ENCODE results near the gene LAMC2. TPM values are rescaled to one million over a fixed set of nuclear protein-coding genes. Genes with fewer than 3 reads are reported as not detected.

The LAMC2 gene
- total and polyA plus RNA-seq, 10 of the 15 experiments (the other 5 are each of a cell fraction or from before 2014, with no cell fraction given), result 0.27 to 1.5 (median 0.92) TPM

DNA sequence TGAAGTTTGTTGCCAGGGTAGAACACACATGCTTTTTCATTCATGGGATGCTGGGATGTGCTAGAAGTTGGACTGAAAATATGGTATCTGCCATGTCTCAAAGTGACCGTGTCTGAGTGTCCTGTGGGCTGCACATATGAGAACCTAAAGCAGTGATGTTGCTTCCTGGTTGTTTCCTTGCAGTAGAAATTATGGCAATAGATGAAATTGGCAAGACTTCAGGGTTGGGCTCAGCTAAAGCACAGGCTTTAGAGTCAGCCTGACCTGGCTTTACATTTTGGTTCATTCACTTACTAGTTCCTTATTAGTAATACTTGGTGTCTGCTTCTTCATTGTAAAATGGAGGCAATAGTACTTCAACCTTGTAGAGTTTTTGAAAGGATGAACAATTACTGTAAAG, 2.2 kb downstream of the LAMC2 start:
- intact Hi-C loops (cut with micrococcal nuclease; ENCODE audit: unreplicated experiment) (no loop called here), in situ Hi-C loops (cut with MboI) (no loop called here)
- Histone ChIP-seq H3K9me3 (replicated peaks; ENCODE audit: control insufficient read depth, insufficient read depth, low read length) (no peaks in the 10 kb centered on the region; the same call in 2 of the 3 replicates), H4K20me1 (ENCODE audit: control insufficient read depth, insufficient read depth) (no peaks in the 10 kb centered on the region), H3K27me3 (replicated peaks in 1 of 2; ENCODE audit: control insufficient read depth in 2 of 2, insufficient read depth in 2 of 2, low read length in 1 of 2) (no peaks in the 10 kb centered on the region), H3K4me3 (no peak overlapping the region), H3K27ac (ENCODE audit: control insufficient read depth, insufficient read depth) (no peak overlapping the region), H3K4me2 (ENCODE audit: control insufficient read depth, insufficient read depth) (no peak overlapping the region), H3K9ac (ENCODE audit: control insufficient read depth, insufficient read depth, low read length) (no peak overlapping the region), H3K4me1 (ENCODE audit: control insufficient read depth, insufficient read depth, low read length) (no peaks in the 10 kb centered on the region), H3K79me2 (ENCODE audit: control insufficient read depth, insufficient read depth, low read length) (no peaks in the 10 kb centered on the region), H3K36me3 (ENCODE audit: control insufficient read depth in 2 of 2, insufficient read depth in 2 of 2, low read length in 1 of 2) (no peaks in the 10 kb centered on the region), H2AFZ (ENCODE audit: control insufficient read depth, low read depth, low read length) (no peak overlapping the region)
- FAIRE-seq (no peak), ATAC-seq (no peak), DNase-seq (ENCODE audit: low read depth, low spot score) (no peak)
- ChIA-PET RAD21 (ENCODE audit: unreplicated experiment) (no interaction called here), SMC1A (ENCODE audit: uncharacterized antibody, unreplicated experiment) (no interaction called here), POLR2A (no interaction called here), CTCF (interaction anchor here (1.0 kb wide), 1 partner anchor 10 kb away, joined by 5 read pairs; no protein-coding TSS in a partner anchor)
- TF ChIP-seq ESRRA (IDR thresholded peaks at IDR 0.05; ENCODE audit: low read length) (no peak), RB1 (IDR thresholded peaks at IDR 0.05; ENCODE audit: borderline replicate concordance) (no peak), ZNF622 (IDR thresholded peaks at IDR 0.05) (no peak), GABPA (IDR thresholded peaks at IDR 0.05; ENCODE audit: low read depth) (no peak), ZSCAN29 (IDR thresholded peaks at IDR 0.05) (no peak)
- TF ChIP-seq, protein P1, sequence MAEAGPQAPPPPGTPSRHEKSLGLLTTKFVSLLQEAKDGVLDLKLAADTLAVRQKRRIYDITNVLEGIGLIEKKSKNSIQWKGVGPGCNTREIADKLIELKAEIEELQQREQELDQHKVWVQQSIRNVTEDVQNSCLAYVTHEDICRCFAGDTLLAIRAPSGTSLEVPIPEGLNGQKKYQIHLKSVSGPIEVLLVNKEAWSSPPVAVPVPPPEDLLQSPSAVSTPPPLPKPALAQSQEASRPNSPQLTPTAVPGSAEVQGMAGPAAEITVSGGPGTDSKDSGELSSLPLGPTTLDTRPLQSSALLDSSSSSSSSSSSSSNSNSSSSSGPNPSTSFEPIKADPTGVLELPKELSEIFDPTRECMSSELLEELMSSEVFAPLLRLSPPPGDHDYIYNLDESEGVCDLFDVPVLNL (IDR thresholded peaks at IDR 0.05; ENCODE audit: low read depth, low read length), result no peak
- no TSS peak for BruUV-seq (replicated peaks)
- 47% methylated on average over 1 of the region's 1 CpG for whole genome bisulfite sequencing (ENCODE audit: insufficient coverage, insufficient replicate concordance, low lambda C conversion rate, missing lambda C conversion rate)

DNA sequence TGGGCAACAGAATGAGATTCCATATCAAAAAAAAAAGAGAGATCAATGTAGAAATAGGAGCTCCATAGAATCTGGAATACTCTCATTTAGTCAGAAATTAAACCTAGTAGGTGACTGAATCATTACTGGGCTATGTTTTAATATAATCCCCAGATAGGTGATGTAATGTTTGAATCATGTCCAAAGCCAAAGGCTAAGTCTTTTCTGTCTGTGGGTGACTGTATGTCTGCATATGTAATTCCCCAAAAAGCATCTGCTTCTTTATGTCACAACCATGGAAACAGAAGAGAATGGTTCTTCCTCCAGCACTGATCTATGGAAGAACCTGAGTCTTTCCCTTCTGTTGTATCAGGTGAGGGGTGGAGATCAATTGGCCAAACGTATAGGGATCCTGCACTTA, 5.8 kb downstream of the LAMC2 start:
- POLR2A ChIA-PET, result interaction anchor here (1.5 kb wide), 1 partner anchor 13 kb away, joined by 3 read pairs; no protein-coding TSS in a partner anchor
- no peaks in the 10 kb centered on the region for H3K79me2 ChIP-seq (ENCODE audit: control insufficient read depth, insufficient read depth, low read length)
- DNase-seq (ENCODE audit: low read depth, low spot score) (no peak), FAIRE-seq (no peak), ATAC-seq (no peak)
- no TSS peak for BruUV-seq (replicated peaks)
- WGBS (ENCODE audit: insufficient coverage, insufficient replicate concordance, low lambda C conversion rate, missing lambda C conversion rate), result 28% methylated on average over 1 of the region's 1 CpG
- in situ Hi-C loops (cut with MboI), result no loop called here
- H3K4me1 ChIP-seq (ENCODE audit: control insufficient read depth, insufficient read depth, low read length), result peaks cover 12% of the 10 kb centered on the region
- RAD21 ChIA-PET (ENCODE audit: unreplicated experiment), result interaction anchor here (1.5 kb wide), 1 partner anchor 11 kb away, joined by 3 read pairs; no protein-coding TSS in a partner anchor
- no peak overlapping the region for H2AFZ ChIP-seq (ENCODE audit: control insufficient read depth, low read depth, low read length)
- no peak overlapping the region for H3K9ac ChIP-seq (ENCODE audit: control insufficient read depth, insufficient read depth, low read length)
- H4K20me1 ChIP-seq (ENCODE audit: control insufficient read depth, insufficient read depth), result no peaks in the 10 kb centered on the region
- intact Hi-C loops (cut with micrococcal nuclease; ENCODE audit: unreplicated experiment), result no loop called here
- H3K27ac ChIP-seq (ENCODE audit: control insufficient read depth, insufficient read depth), result no peak overlapping the region
- H3K9me3 ChIP-seq (replicated peaks; ENCODE audit: control insufficient read depth, insufficient read depth, low read length), result no peaks in the 10 kb centered on the region
- CTCF ChIA-PET, result interaction anchor here (0.6 to 1.0 kb wide), 3 partner anchors 8 to 141 kb away, joined by 3 read pairs; no protein-coding TSS in a partner anchor
- no peak overlapping the region for H3K4me2 ChIP-seq (ENCODE audit: control insufficient read depth, insufficient read depth)
- no peaks in the 10 kb centered on the region for H3K27me3 ChIP-seq (replicated peaks in 1 of 2; ENCODE audit: control insufficient read depth in 2 of 2, insufficient read depth in 2 of 2, low read length in 1 of 2)
- H3K4me3 ChIP-seq, result no peak overlapping the region
- no peaks in the 10 kb centered on the region for H3K36me3 ChIP-seq (ENCODE audit: control insufficient read depth in 2 of 2, insufficient read depth in 2 of 2, low read length in 1 of 2)
- SMC1A ChIA-PET (ENCODE audit: uncharacterized antibody, unreplicated experiment), result interaction anchor here (1.2 to 1.3 kb wide), 2 partner anchors 12 to 36 kb away, joined by 3 to 4 read pairs; no protein-coding TSS in a partner anchor
- TF ChIP-seq BACH1 (IDR thresholded peaks at IDR 0.05; ENCODE audit: borderline replicate concordance) (no peak), SREBF1 (IDR thresholded peaks at IDR 0.05; ENCODE audit: low read length) (no peak), STAT3 (IDR thresholded peaks at IDR 0.05; ENCODE audit: low read depth, low read length) (no peak), ASH2L (IDR thresholded peaks at IDR 0.05; ENCODE audit: borderline replicate concordance, low read depth) (no peak), MXI1 (IDR thresholded peaks at IDR 0.05; ENCODE audit: low read depth, low read length) (no peak), RCOR1 (conservative IDR thresholded peaks at IDR 0.05; ENCODE audit: low read depth, low read length) (no peak), FOS (IDR thresholded peaks at IDR 0.05; ENCODE audit: borderline replicate concordance, extremely low read depth, insufficient read length) (no peak), ZBED1 (IDR thresholded peaks at IDR 0.05; ENCODE audit: borderline replicate concordance) (no peak)
- TF ChIP-seq, protein P2, sequence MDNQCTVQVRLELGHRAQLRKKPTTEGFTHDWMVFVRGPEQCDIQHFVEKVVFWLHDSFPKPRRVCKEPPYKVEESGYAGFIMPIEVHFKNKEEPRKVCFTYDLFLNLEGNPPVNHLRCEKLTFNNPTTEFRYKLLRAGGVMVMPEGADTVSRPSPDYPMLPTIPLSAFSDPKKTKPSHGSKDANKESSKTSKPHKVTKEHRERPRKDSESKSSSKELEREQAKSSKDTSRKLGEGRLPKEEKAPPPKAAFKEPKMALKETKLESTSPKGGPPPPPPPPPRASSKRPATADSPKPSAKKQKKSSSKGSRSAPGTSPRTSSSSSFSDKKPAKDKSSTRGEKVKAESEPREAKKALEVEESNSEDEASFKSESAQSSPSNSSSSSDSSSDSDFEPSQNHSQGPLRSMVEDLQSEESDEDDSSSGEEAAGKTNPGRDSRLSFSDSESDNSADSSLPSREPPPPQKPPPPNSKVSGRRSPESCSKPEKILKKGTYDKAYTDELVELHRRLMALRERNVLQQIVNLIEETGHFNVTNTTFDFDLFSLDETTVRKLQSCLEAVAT (IDR thresholded peaks at IDR 0.05), result no peak
- TF ChIP-seq, protein P3, sequence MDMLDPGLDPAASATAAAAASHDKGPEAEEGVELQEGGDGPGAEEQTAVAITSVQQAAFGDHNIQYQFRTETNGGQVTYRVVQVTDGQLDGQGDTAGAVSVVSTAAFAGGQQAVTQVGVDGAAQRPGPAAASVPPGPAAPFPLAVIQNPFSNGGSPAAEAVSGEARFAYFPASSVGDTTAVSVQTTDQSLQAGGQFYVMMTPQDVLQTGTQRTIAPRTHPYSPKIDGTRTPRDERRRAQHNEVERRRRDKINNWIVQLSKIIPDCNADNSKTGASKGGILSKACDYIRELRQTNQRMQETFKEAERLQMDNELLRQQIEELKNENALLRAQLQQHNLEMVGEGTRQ (IDR thresholded peaks at IDR 0.05; ENCODE audit: borderline replicate concordance, low read depth, low read length), result no peak
